ENCODE results near the gene TSSK6.
A peak's percentile ranks its signal among the peaks of the same experiment; 100 is the strongest.

The TSSK6 gene

GRCh38 chr19:19514881-19515641, at the start of gene TSSK6:
Gene TSSK6, minus strand, starts transcription at chr19:19515548. Its CDS starts 121 bp downstream, at chr19:19515427.
- DNase-seq: no peak

- DNase-seq: no peak
These were observed 48.0 kb upstream of the TSSK6 start for GRCh38 chr19:19563348-19563848.

- DNase-seq: peak; percentile 19
These were observed 47.5 kb upstream of the TSSK6 start for GRCh38 chr19:19562665-19563347.

GRCh38 chr19:19561946-19562664, 46.8 kb upstream of the TSSK6 start:
- DNase-seq: no peak

GRCh38 chr19:19559931-19560330, 44.6 kb upstream of the TSSK6 start:
- DNase-seq: no peak

GRCh38 chr19:19558636-19559035, 43.3 kb upstream of the TSSK6 start:
- no peak for DNase-seq

GRCh38 chr19:19558055-19558454, 42.7 kb upstream of the TSSK6 start:
- no peak for DNase-seq

- DNase-seq: peak; percentile 69
These were observed 39.0 kb upstream of the TSSK6 start for GRCh38 chr19:19554074-19555023.

GRCh38 chr19:19553670-19554069, 38.3 kb upstream of the TSSK6 start:
- DNase-seq: no peak

GRCh38 chr19:19552798-19553197, 37.5 kb upstream of the TSSK6 start:
- peak; percentile 44 for DNase-seq

GRCh38 chr19:19551853-19552192, 36.5 kb upstream of the TSSK6 start:
- DNase-seq: no peak

GRCh38 chr19:19550972-19551852, 35.9 kb upstream of the TSSK6 start:
- DNase-seq: no peak

- no peak for DNase-seq
These were observed 35.2 kb upstream of the TSSK6 start for GRCh38 chr19:19550485-19550929.

- no peak for DNase-seq
These were observed 34.6 kb upstream of the TSSK6 start for GRCh38 chr19:19549804-19550464.

GRCh38 chr19:19548915-19549759, 33.8 kb upstream of the TSSK6 start:
- no peak for DNase-seq

- DNase-seq: no peak
These were observed 32.5 kb upstream of the TSSK6 start for GRCh38 chr19:19547674-19548336.

- DNase-seq: no peak
These were observed 31.4 kb upstream of the TSSK6 start for GRCh38 chr19:19546751-19547162.

- DNase-seq: no peak
These were observed 30.4 kb upstream of the TSSK6 start for GRCh38 chr19:19545707-19546106.

GRCh38 chr19:19544954-19545591, 29.7 kb upstream of the TSSK6 start:
- no peak for DNase-seq

Data from activated naive CD4-positive, alpha-beta T cell treated with Interleukin-2 at 50 U/mL for 16 hours (primary cell).